ENCODE data around the gene ALX4. TPM values are rescaled to one million over a fixed set of nuclear protein-coding genes. Genes with fewer than 3 reads are reported as not detected.

The ALX4 gene
- total RNA-seq, 4 donors from 2014 or later = not detected

- H3K27ac ChIP-seq = no peak overlapping the region
- no peaks in the 10 kb centered on the region for H3K9me3 ChIP-seq
- no peak for TF ChIP-seq EP300 (IDR thresholded peaks at IDR 0.05; ENCODE audit: low read depth)
- TF ChIP-seq, protein P1, sequence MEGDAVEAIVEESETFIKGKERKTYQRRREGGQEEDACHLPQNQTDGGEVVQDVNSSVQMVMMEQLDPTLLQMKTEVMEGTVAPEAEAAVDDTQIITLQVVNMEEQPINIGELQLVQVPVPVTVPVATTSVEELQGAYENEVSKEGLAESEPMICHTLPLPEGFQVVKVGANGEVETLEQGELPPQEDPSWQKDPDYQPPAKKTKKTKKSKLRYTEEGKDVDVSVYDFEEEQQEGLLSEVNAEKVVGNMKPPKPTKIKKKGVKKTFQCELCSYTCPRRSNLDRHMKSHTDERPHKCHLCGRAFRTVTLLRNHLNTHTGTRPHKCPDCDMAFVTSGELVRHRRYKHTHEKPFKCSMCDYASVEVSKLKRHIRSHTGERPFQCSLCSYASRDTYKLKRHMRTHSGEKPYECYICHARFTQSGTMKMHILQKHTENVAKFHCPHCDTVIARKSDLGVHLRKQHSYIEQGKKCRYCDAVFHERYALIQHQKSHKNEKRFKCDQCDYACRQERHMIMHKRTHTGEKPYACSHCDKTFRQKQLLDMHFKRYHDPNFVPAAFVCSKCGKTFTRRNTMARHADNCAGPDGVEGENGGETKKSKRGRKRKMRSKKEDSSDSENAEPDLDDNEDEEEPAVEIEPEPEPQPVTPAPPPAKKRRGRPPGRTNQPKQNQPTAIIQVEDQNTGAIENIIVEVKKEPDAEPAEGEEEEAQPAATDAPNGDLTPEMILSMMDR (IDR thresholded peaks at IDR 0.05) = no peak
- TF ChIP-seq POLR2A (IDR thresholded peaks at IDR 0.05) = no peak
- TF ChIP-seq POLR2AphosphoS5 (IDR thresholded peaks at IDR 0.05) = no peak
- no peak overlapping the region for H3K4me3 ChIP-seq
- intact Hi-C loops (cut with DNase I; ENCODE audit: low total_unique reads) (no loop called here), in situ Hi-C loops (cut with MboI; ENCODE audit: low pct_ligation_motif_present in 1 of 4, low pct_unique_long_range_greater_than_20kb in 1 of 4, low sequenced_read_pairs in 3 of 4) (no loop called here)
- no peaks in the 10 kb centered on the region for H3K36me3 ChIP-seq
- H3K27me3 ChIP-seq = no peaks in the 10 kb centered on the region
- 54 to 58% methylated on average over 4 to 6 of the region's 6 CpGs for WGBS, 2 donors (ENCODE audit: low coverage in 1 of 2)
- DNase-seq = no peak
- H3K4me1 ChIP-seq = peaks cover 0 to 9% (median 4%) of the 10 kb centered on the region in 4 donors
Measured at GRCh38 chr11:44228379-44228778, 81.6 kb downstream of the ALX4 start.

DNA sequence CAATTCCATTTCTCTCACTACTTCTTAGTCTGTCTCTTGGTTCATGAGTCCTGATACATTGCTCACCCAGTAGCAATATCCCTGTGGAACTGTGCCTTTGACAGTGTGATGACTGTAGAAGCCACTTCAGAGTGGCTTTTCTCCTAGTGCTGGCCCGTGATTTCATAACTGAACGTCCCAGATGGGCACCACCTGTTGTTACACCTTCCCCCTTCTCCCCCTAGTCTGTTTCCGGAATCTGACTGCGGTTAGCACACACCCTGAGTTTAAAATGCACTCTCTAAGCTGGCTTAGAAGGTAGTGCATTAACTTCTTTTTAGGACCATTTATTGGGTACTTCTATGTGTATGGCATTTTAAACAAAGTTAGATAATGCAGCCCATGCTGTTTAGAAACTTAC, 83.0 kb downstream of the ALX4 start:
- WGBS, 2 donors (ENCODE audit: low coverage in 1 of 2) = 36 to 56% methylated on average over 1 to 4 of the region's 4 CpGs
- H3K4me1 ChIP-seq = peaks cover 0 to 9% (median 4%) of the 10 kb centered on the region in 4 donors
- no peak for TF ChIP-seq POLR2AphosphoS5 (IDR thresholded peaks at IDR 0.05)
- no peak for TF ChIP-seq POLR2A (IDR thresholded peaks at IDR 0.05)
- TF ChIP-seq EP300 (IDR thresholded peaks at IDR 0.05; ENCODE audit: low read depth) = no peak
- TF ChIP-seq, protein P1 (IDR thresholded peaks at IDR 0.05) = no peak
- intact Hi-C loops (cut with DNase I; ENCODE audit: low total_unique reads) (no loop called here), in situ Hi-C loops (cut with MboI; ENCODE audit: low pct_ligation_motif_present in 1 of 4, low pct_unique_long_range_greater_than_20kb in 1 of 4, low sequenced_read_pairs in 3 of 4) (no loop called here)
- DNase-seq = no peak
- no peaks in the 10 kb centered on the region for H3K27me3 ChIP-seq
- no peaks in the 10 kb centered on the region for H3K9me3 ChIP-seq
- H3K36me3 ChIP-seq = no peaks in the 10 kb centered on the region
- H3K4me3 ChIP-seq = no peak overlapping the region
- no peak overlapping the region for H3K27ac ChIP-seq

DNA sequence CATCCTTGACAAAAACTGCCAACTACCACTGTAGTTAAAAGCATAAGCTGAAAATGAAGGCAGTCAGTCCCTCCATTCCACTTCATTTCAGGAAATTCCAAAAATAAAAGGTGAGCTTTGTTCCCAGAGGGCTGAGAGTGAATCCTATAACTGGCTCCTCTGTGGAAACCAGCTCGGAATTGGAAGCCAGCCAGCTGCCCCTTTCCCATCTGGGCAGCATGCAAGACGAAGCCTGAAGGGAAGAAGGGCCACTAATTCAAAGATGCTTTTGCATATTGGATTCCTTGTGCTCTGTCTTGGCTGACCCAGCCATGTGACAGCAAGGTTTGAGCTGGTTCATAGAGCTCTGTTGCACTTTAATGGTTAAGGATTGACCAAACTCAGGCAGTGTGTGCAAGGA, 83.4 kb downstream of the ALX4 start:
- no peak overlapping the region for H3K27ac ChIP-seq
- no peak for DNase-seq
- WGBS, 2 donors (ENCODE audit: low coverage in 1 of 2) = 67 to 85% methylated on average over 2 of the region's 2 CpGs
- no peaks in the 10 kb centered on the region for H3K27me3 ChIP-seq
- in situ Hi-C loops (cut with MboI; ENCODE audit: low pct_ligation_motif_present in 1 of 4, low pct_unique_long_range_greater_than_20kb in 1 of 4, low sequenced_read_pairs in 3 of 4) (no loop called here), intact Hi-C loops (cut with DNase I; ENCODE audit: low total_unique reads) (no loop called here)
- H3K4me1 ChIP-seq = peaks cover 0 to 9% (median 4%) of the 10 kb centered on the region in 4 donors
- no peak for TF ChIP-seq POLR2A (IDR thresholded peaks at IDR 0.05)
- TF ChIP-seq POLR2AphosphoS5 (IDR thresholded peaks at IDR 0.05) = no peak
- TF ChIP-seq, protein P1 (IDR thresholded peaks at IDR 0.05) = no peak
- TF ChIP-seq EP300 (IDR thresholded peaks at IDR 0.05; ENCODE audit: low read depth) = no peak
- no peaks in the 10 kb centered on the region for H3K9me3 ChIP-seq
- H3K36me3 ChIP-seq = no peaks in the 10 kb centered on the region
- no peak overlapping the region for H3K4me3 ChIP-seq

DNA sequence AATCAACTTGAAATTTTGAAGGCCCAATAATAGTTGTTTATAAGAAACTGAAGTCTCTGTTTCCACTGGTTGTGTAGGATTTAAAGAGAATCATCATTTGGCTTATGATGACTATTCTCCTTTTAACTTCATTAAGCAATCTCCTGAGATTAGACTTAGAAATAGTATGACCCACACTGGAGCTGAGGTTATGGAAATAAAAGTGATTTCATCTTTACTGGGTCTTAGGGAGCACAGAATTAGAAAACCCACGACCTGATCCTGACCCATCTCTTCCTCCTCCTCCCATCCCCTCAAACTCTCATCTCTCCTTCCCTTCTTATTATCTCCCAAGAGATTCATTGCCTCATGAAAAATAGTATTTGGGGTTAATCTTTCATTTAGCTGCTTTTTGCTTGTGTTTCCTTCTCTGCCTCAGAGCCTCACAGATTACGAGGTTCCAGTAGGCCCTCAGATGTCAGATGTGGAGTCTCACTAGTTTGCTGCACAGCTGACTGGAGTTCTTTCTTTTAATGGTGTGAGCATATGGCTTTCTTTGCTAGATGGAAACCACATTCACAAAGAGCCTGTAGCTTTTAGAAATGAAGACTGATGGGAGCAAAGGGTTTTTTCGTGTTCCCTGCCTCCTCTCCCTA, 85.0 kb downstream of the ALX4 start:
- 95% methylated on average over 3 of the region's 3 CpGs; no CpG with 5 or more reads in 1 of the 2 donors for WGBS, 2 donors (ENCODE audit: low coverage in 1 of 2)
- Histone ChIP-seq H3K4me1 (peaks cover 0 to 9% (median 4%) of the 10 kb centered on the region in 4 donors), H3K36me3 (no peaks in the 10 kb centered on the region), H3K9me3 (no peaks in the 10 kb centered on the region), H3K27me3 (no peaks in the 10 kb centered on the region), H3K4me3 (no peak overlapping the region), H3K27ac (no peak overlapping the region)
- in situ Hi-C loops (cut with MboI; ENCODE audit: low pct_ligation_motif_present in 1 of 4, low pct_unique_long_range_greater_than_20kb in 1 of 4, low sequenced_read_pairs in 3 of 4) (no loop called here), intact Hi-C loops (cut with DNase I; ENCODE audit: low total_unique reads) (no loop called here)
- DNase-seq = no peak
- TF ChIP-seq, protein P1 (IDR thresholded peaks at IDR 0.05) = no peak
- TF ChIP-seq POLR2A (IDR thresholded peaks at IDR 0.05) (no peak), POLR2AphosphoS5 (IDR thresholded peaks at IDR 0.05) (no peak), EP300 (IDR thresholded peaks at IDR 0.05; ENCODE audit: low read depth) (no peak)
